ENCODE data around the gene PGC. TPM values are rescaled to one million over a fixed set of nuclear protein-coding genes. Genes with fewer than 3 reads are reported as not detected.

The PGC gene
- total RNA-seq: not detected
- polyA plus RNA-seq (ENCODE audit: insufficient read length in 2 of 2): not detected
- long read RNA-seq, donor 1: 0 reads
- long read RNA-seq, donor 2: 0 reads
- long read RNA-seq, donor 3: 0 reads
- long read RNA-seq, donor 4, transcript PGC-202 (9 exons, 1,371 nt): major isoform, 6 of 6 reads
- long read RNA-seq, donor 4, partial matches to known transcripts: 0 of 6 reads
- long read RNA-seq, donor 4, other reads (novel, unspliced or antisense): 0 of 6 reads

GRCh38 chr6:41747256-41748101 is at the start of gene PGC:
Gene PGC (minus strand): TSS chr6:41747397. CDS start chr6:41747334, 63 bp downstream.
- Histone ChIP-seq H3K27me3 (ENCODE audit: control insufficient read depth, insufficient read depth, low read length) (no peaks in the 10 kb centered on the region), H3K4me1 (ENCODE audit: control insufficient read depth, insufficient read depth, low read length) (no peaks in the 10 kb centered on the region), H3K4me3 (ENCODE audit: low read depth, low read length) (no peak within 1 kb of the TSS), H3K27ac (ENCODE audit: low read depth, low read length) (no peak within 1 kb of the TSS), H3K9me3 (ENCODE audit: control insufficient read depth, insufficient read depth, low read length) (no peaks in the 10 kb centered on the region), H3K36me3 (ENCODE audit: control insufficient read depth, insufficient read depth, low read length) (no peaks in the 10 kb centered on the region)
- DNase-seq (ENCODE audit: low read depth in 4 of 6, low spot score in 6 of 6): no peak
- 91% methylated on average over 11 of the region's 15 CpGs for WGBS (ENCODE audit: insufficient coverage)

GRCh38 chr6:41796474-41796873 is 49.3 kb upstream of the PGC start:
- no peaks in the 10 kb centered on the region for H3K9me3 ChIP-seq (ENCODE audit: control insufficient read depth, insufficient read depth, low read length)
- peaks cover 30% of the 10 kb centered on the region for H3K36me3 ChIP-seq (ENCODE audit: control insufficient read depth, insufficient read depth, low read length)
- H3K27ac ChIP-seq (ENCODE audit: low read depth, low read length): no peak overlapping the region
- H3K27me3 ChIP-seq (ENCODE audit: control insufficient read depth, insufficient read depth, low read length): no peaks in the 10 kb centered on the region
- H3K4me1 ChIP-seq (ENCODE audit: control insufficient read depth, insufficient read depth, low read length): no peaks in the 10 kb centered on the region
- no peak for DNase-seq (ENCODE audit: low read depth in 4 of 6, low spot score in 6 of 6)
- WGBS (ENCODE audit: insufficient coverage): no CpG with 5 or more reads among the region's 2 CpGs
- no peak overlapping the region for H3K4me3 ChIP-seq (ENCODE audit: low read depth, low read length)

GRCh38 chr6:41791984-41792383 is 44.8 kb upstream of the PGC start:
- Histone ChIP-seq H3K36me3 (ENCODE audit: control insufficient read depth, insufficient read depth, low read length) (peaks cover 19% of the 10 kb centered on the region), H3K27ac (ENCODE audit: low read depth, low read length) (no peak overlapping the region), H3K4me1 (ENCODE audit: control insufficient read depth, insufficient read depth, low read length) (peaks cover 9% of the 10 kb centered on the region), H3K4me3 (ENCODE audit: low read depth, low read length) (no peak overlapping the region), H3K27me3 (ENCODE audit: control insufficient read depth, insufficient read depth, low read length) (no peaks in the 10 kb centered on the region), H3K9me3 (ENCODE audit: control insufficient read depth, insufficient read depth, low read length) (no peaks in the 10 kb centered on the region)
- 96% methylated on average over 3 of the region's 4 CpGs for WGBS (ENCODE audit: insufficient coverage)
- DNase-seq (ENCODE audit: low read depth in 4 of 6, low spot score in 6 of 6): no peak

- H3K4me1 ChIP-seq (ENCODE audit: control insufficient read depth, insufficient read depth, low read length): peaks cover 9% of the 10 kb centered on the region
- H3K4me3 ChIP-seq (ENCODE audit: low read depth, low read length): no peak overlapping the region
- H3K9me3 ChIP-seq (ENCODE audit: control insufficient read depth, insufficient read depth, low read length): no peaks in the 10 kb centered on the region
- peaks cover 18% of the 10 kb centered on the region for H3K36me3 ChIP-seq (ENCODE audit: control insufficient read depth, insufficient read depth, low read length)
- H3K27ac ChIP-seq (ENCODE audit: low read depth, low read length): no peak overlapping the region
- DNase-seq (ENCODE audit: low read depth in 4 of 6, low spot score in 6 of 6): no peak
- no peaks in the 10 kb centered on the region for H3K27me3 ChIP-seq (ENCODE audit: control insufficient read depth, insufficient read depth, low read length)
- WGBS (ENCODE audit: insufficient coverage): no CpG with 5 or more reads among the region's 1 CpG
These were observed 44.1 kb upstream of the PGC start for GRCh38 chr6:41791305-41791704.

- Histone ChIP-seq H3K36me3 (ENCODE audit: control insufficient read depth, insufficient read depth, low read length) (peaks cover 14% of the 10 kb centered on the region), H3K4me1 (ENCODE audit: control insufficient read depth, insufficient read depth, low read length) (peaks cover 21% of the 10 kb centered on the region), H3K27me3 (ENCODE audit: control insufficient read depth, insufficient read depth, low read length) (no peaks in the 10 kb centered on the region), H3K27ac (ENCODE audit: low read depth, low read length) (no peak overlapping the region), H3K4me3 (ENCODE audit: low read depth, low read length) (no peak overlapping the region), H3K9me3 (ENCODE audit: control insufficient read depth, insufficient read depth, low read length) (no peaks in the 10 kb centered on the region)
- DNase-seq (ENCODE audit: low read depth in 4 of 6, low spot score in 6 of 6): no peak
- 100% methylated on average over 1 of the region's 1 CpG for WGBS (ENCODE audit: insufficient coverage)
These were observed 42.8 kb upstream of the PGC start for GRCh38 chr6:41790045-41790444.

GRCh38 chr6:41789390-41789724 is 42.2 kb upstream of the PGC start:
- 95% methylated on average over 2 of the region's 3 CpGs for WGBS (ENCODE audit: insufficient coverage)

GRCh38 chr6:41787219-41787917 is 40.2 kb upstream of the PGC start, which contains the start of gene TOMM6:
Gene TOMM6 (plus strand): TSS chr6:41787694. CDS start chr6:41787698, 4 bp downstream.
- Histone ChIP-seq H3K27me3 (ENCODE audit: control insufficient read depth, insufficient read depth, low read length) (no peaks in the 10 kb centered on the region), H3K36me3 (ENCODE audit: control insufficient read depth, insufficient read depth, low read length) (peaks cover 16% of the 10 kb centered on the region), H3K27ac (ENCODE audit: low read depth, low read length) (peak within 1 kb of the TSS; percentile 96), H3K4me1 (ENCODE audit: control insufficient read depth, insufficient read depth, low read length) (peaks cover 24% of the 10 kb centered on the region), H3K9me3 (ENCODE audit: control insufficient read depth, insufficient read depth, low read length) (no peaks in the 10 kb centered on the region), H3K4me3 (ENCODE audit: low read depth, low read length) (peak within 1 kb of the TSS; percentile 93)
- DNase-seq (ENCODE audit: low read depth in 4 of 6, low spot score in 6 of 6): peak; percentile 88 to 98 (median 92)
- under 1% methylated on average over 54 of the region's 55 CpGs for WGBS (ENCODE audit: insufficient coverage)

More at GRCh38 chr6:41789390-41789724, 42.2 kb upstream of the PGC start:
- DNase-seq (ENCODE audit: low read depth in 4 of 6, low spot score in 6 of 6): no peak
- Histone ChIP-seq H3K27ac (ENCODE audit: low read depth, low read length) (no peak overlapping the region), H3K4me1 (ENCODE audit: control insufficient read depth, insufficient read depth, low read length) (peaks cover 24% of the 10 kb centered on the region), H3K9me3 (ENCODE audit: control insufficient read depth, insufficient read depth, low read length) (no peaks in the 10 kb centered on the region), H3K4me3 (ENCODE audit: low read depth, low read length) (no peak overlapping the region), H3K27me3 (ENCODE audit: control insufficient read depth, insufficient read depth, low read length) (no peaks in the 10 kb centered on the region), H3K36me3 (ENCODE audit: control insufficient read depth, insufficient read depth, low read length) (peaks cover 19% of the 10 kb centered on the region)

- WGBS (ENCODE audit: insufficient coverage): under 1% methylated on average over 53 of the region's 58 CpGs
- Histone ChIP-seq H3K9me3 (ENCODE audit: control insufficient read depth, insufficient read depth, low read length) (no peaks in the 10 kb centered on the region), H3K4me1 (ENCODE audit: control insufficient read depth, insufficient read depth, low read length) (peaks cover 24% of the 10 kb centered on the region), H3K27me3 (ENCODE audit: control insufficient read depth, insufficient read depth, low read length) (no peaks in the 10 kb centered on the region), H3K27ac (ENCODE audit: low read depth, low read length) (peak overlapping the region; percentile 96), H3K36me3 (ENCODE audit: control insufficient read depth, insufficient read depth, low read length) (peaks cover 13% of the 10 kb centered on the region), H3K4me3 (ENCODE audit: low read depth, low read length) (peak overlapping the region; percentile 93)
- DNase-seq (ENCODE audit: low read depth in 4 of 6, low spot score in 6 of 6): peak in 5 of 6 donors; percentile 84 to 96 (median 86)
These were observed 39.4 kb upstream of the PGC start for GRCh38 chr6:41786451-41787218.

All from spinal cord (tissue), 10 donors.